Transverse colon (tissue), 4 donors: ENCODE data around the gene YJEFN3. TPM values are rescaled to one million over a fixed set of nuclear protein-coding genes. Genes with fewer than 3 reads are reported as not detected.

Experiments used
- DNase-seq: peaks from one replicate; pipeline ENCODE4 v3.0.0-alpha.2; 2019
- H3K27ac ChIP-seq, 4 donors: fragments of 200-600 bp; sonication (generic); 2 replicates each; pipeline ENCODE4 v1.5.1; 2016 to 2018; ENCODE audit warnings: inconsistent platforms in 4 of 4
- H3K27me3 ChIP-seq: fragments of 200-600 bp; sonication (generic); 2 replicates; pipeline ENCODE4 v1.5.1; 2017; ENCODE audit warnings: inconsistent platforms
- H3K36me3 ChIP-seq, 4 donors: fragments of 200-600 bp; sonication (generic); 2 replicates each; pipeline ENCODE4 v1.5.1; 2017 to 2019; ENCODE audit warnings: inconsistent platforms in 4 of 4
- H3K4me1 ChIP-seq, 4 donors: fragments of 200-600 bp; sonication (generic); 2 replicates each; pipeline ENCODE4 v1.5.1; 2017 to 2020; ENCODE audit warnings: inconsistent platforms in 4 of 4
- H3K4me3 ChIP-seq, 4 donors: fragments of 200-600 bp; sonication (generic); 1 replicate in 1 of 4; 2 replicates in 3 of 4; pipeline versions ENCODE4 v1.5.1 to v1.6.1; 2017 to 2019; ENCODE audit warnings: inconsistent platforms in 4 of 4
- H3K9me3 ChIP-seq, 2 donors: fragments of 200-600 bp; sonication (generic); 2 replicates each; pipeline ENCODE4 v1.5.1; 2017 to 2019; ENCODE audit warnings: inconsistent platforms in 2 of 2
- CTCF ChIP-seq, 5 experiments: fragments of 200-600 bp in 3 of 5; fragments of 450-650 bp in 2 of 5; sonication (generic) in 3 of 5; IDR thresholded peaks; 1 replicate in 2 of 5; 2 replicates in 3 of 5; pipeline ENCODE4 v1.5.1; 2016 to 2017; ENCODE audit warnings: antibody characterized with exemption in 5 of 5, inconsistent platforms in 3 of 5, mild to moderate bottlenecking in 2 of 5, moderate library complexity in 1 of 5
- EP300 ChIP-seq: sonication (generic); formaldehyde crosslinking; IDR thresholded peaks from one replicate; pipeline ENCODE4 v1.6.1; 2017; ENCODE audit warnings: antibody characterized with exemption, low read depth
- POLR2A ChIP-seq: fragments of 450-650 bp; IDR thresholded peaks from one replicate; pipeline ENCODE4 v1.6.1; 2016; ENCODE audit warnings: antibody characterized with exemption, mild to moderate bottlenecking, moderate library complexity
- POLR2AphosphoS5 ChIP-seq, 3 donors: sonication (generic); formaldehyde crosslinking; IDR thresholded peaks; one replicate each; pipeline ENCODE4 v1.6.1; 2016; ENCODE audit warnings: antibody characterized with exemption in 3 of 3
- WGBS, 2 donors: methylation state at CpG; one replicate each; pipeline ENCODE4 v1.1.5; 2018; ENCODE audit warnings: low coverage in 1 of 2; 5-methylcytosine and 5-hydroxymethylcytosine counted together
- in situ Hi-C, 4 donors: fragments of 200-750 bp; cut with MboI; loops; one replicate each; pipeline versions ENCODE4 v1.15.0 to v1.15.1; 2017; ENCODE audit warnings: low sequenced_read_pairs in 3 of 4, low pct_ligation_motif_present in 1 of 4, low pct_unique_long_range_greater_than_20kb in 1 of 4
- intact Hi-C: fragments of 100-400 bp; cut with DNase I; formaldehyde crosslinking; loops from one replicate; pipeline ENCODE4 v1.15.1; 2023; ENCODE audit warnings: low total_unique reads
- total RNA-seq, 4 donors: library from RNA; depleted of rRNA; stranded (reverse); fragments of >200 nt; gene quantifications; one replicate each; pipeline ENCODE4 v1.1.0, GENCODE V29; 2016

Gene YJEFN3
- 1 to 10 TPM; 3.5 to 6.0 (median 4.0) TPM for total RNA-seq

GRCh38 chr19:19528721-19529490 lies at the start of gene YJEFN3:
TSS of gene YJEFN3 (plus strand) at chr19:19528911. CDS start at chr19:19528933, 22 bp downstream.
- Histone ChIP-seq H3K27me3 (no peaks in the 10 kb centered on the region), H3K9me3 (no peaks in the 10 kb centered on the region), H3K36me3 (peaks cover 0 to 8% (median 0%) of the 10 kb centered on the region in 4 donors), H3K4me1 (peaks cover 0 to 8% (median 7%) of the 10 kb centered on the region in 4 donors), H3K27ac (no peak within 1 kb of the TSS), H3K4me3 (no peak within 1 kb of the TSS)
- intact Hi-C loops, result loop anchor here (5.0 kb wide), 1 partner anchor 1733 kb away; no protein-coding TSS in a partner anchor
- WGBS, 2 donors, result 80% methylated on average over 44 of the region's 50 CpGs; no CpG with 5 or more reads in 1 of the 2 donors
- in situ Hi-C loops, result loop anchor here (10.0 to 25.0 kb wide), 4 partner anchors 108 to 758 kb away; partner anchors contain the start of genes GMIP (in 1 of the 4) and LPAR2 (in 1 of the 4)
- TF ChIP-seq POLR2A (no peak), CTCF (IDR thresholded peaks at IDR 0.05) (no peak), EP300 (no peak), POLR2AphosphoS5 (IDR thresholded peaks at IDR 0.05) (no peak)
- no peak for DNase-seq

- TF ChIP-seq EP300 (no peak), POLR2A (no peak), CTCF (IDR thresholded peaks at IDR 0.05) (no peak), POLR2AphosphoS5 (IDR thresholded peaks at IDR 0.05) (no peak)
- WGBS, 2 donors, result 63 to 80% methylated on average over 1 to 5 of the region's 5 CpGs
- no peaks in the 10 kb centered on the region for H3K27me3 ChIP-seq
- no peaks in the 10 kb centered on the region for H3K36me3 ChIP-seq
- H3K4me1 ChIP-seq, result peaks cover 3 to 20% (median 14%) of the 10 kb centered on the region in 4 donors
- in situ Hi-C loops, result loop anchor here in 3 of 4 donors (25.0 kb wide), 2 partner anchors 118 to 293 kb away; partner anchors contain the start of genes BORCS8 (in 1 of the 3) and RFXANK (in 1 of the 3)
- DNase-seq, result no peak
- H3K9me3 ChIP-seq, result no peaks in the 10 kb centered on the region
- H3K4me3 ChIP-seq, result no peak overlapping the region
- intact Hi-C loops, result no loop called here
- no peak overlapping the region for H3K27ac ChIP-seq
Observed at GRCh38 chr19:19480688-19481087, 48.0 kb upstream of the YJEFN3 start.

- no peak overlapping the region for H3K4me3 ChIP-seq
- no peaks in the 10 kb centered on the region for H3K27me3 ChIP-seq
- TF ChIP-seq EP300 (no peak), POLR2A (no peak), CTCF (IDR thresholded peaks at IDR 0.05) (no peak), POLR2AphosphoS5 (IDR thresholded peaks at IDR 0.05) (no peak)
- H3K27ac ChIP-seq, result no peak overlapping the region
- no peaks in the 10 kb centered on the region for H3K36me3 ChIP-seq
- in situ Hi-C loops (loop anchor here in 3 of 4 donors (25.0 kb wide), 2 partner anchors 121 to 296 kb away; partner anchors contain the start of genes BORCS8 (in 1 of the 3) and RFXANK (in 1 of the 3)), intact Hi-C loops (no loop called here)
- no peaks in the 10 kb centered on the region for H3K9me3 ChIP-seq
- H3K4me1 ChIP-seq, result peaks cover 2 to 27% (median 22%) of the 10 kb centered on the region in 4 donors
- DNase-seq, result no peak
- WGBS, 2 donors, result 86% methylated on average over 19 of the region's 19 CpGs; no CpG with 5 or more reads in 1 of the 2 donors
Observed at GRCh38 chr19:19482809-19483596, 45.7 kb upstream of the YJEFN3 start.
